Lower leg skin (tissue), 3 donors: ENCODE data around the gene CRK.

Experiments
- POLR2A ChIP-seq, 2 donors: fragments of 450-650 bp; IDR thresholded peaks; one replicate each; pipeline ENCODE4 v1.6.1; 2016 to 2017; ENCODE audit warnings: antibody characterized with exemption in 2 of 2, mild to moderate bottlenecking in 1 of 2, moderate library complexity in 1 of 2
- TF ChIP-seq, protein P1 (sequence below), 3 donors: fragments of 450-650 bp; IDR thresholded peaks; one replicate each; pipeline ENCODE4 v1.5.1; 2016; ENCODE audit warnings: antibody characterized with exemption in 3 of 3, mild to moderate bottlenecking in 3 of 3, moderate library complexity in 2 of 3

- TF ChIP-seq POLR2A (IDR thresholded peaks at IDR 0.05) = no peak
- TF ChIP-seq, protein P1, sequence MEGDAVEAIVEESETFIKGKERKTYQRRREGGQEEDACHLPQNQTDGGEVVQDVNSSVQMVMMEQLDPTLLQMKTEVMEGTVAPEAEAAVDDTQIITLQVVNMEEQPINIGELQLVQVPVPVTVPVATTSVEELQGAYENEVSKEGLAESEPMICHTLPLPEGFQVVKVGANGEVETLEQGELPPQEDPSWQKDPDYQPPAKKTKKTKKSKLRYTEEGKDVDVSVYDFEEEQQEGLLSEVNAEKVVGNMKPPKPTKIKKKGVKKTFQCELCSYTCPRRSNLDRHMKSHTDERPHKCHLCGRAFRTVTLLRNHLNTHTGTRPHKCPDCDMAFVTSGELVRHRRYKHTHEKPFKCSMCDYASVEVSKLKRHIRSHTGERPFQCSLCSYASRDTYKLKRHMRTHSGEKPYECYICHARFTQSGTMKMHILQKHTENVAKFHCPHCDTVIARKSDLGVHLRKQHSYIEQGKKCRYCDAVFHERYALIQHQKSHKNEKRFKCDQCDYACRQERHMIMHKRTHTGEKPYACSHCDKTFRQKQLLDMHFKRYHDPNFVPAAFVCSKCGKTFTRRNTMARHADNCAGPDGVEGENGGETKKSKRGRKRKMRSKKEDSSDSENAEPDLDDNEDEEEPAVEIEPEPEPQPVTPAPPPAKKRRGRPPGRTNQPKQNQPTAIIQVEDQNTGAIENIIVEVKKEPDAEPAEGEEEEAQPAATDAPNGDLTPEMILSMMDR (IDR thresholded peaks at IDR 0.05) = no peak
Measured at GRCh38 chr17:1449412-1449967, 6.5 kb downstream of the CRK start.
